ENCODE data around the gene L2HGDH.

DNA sequence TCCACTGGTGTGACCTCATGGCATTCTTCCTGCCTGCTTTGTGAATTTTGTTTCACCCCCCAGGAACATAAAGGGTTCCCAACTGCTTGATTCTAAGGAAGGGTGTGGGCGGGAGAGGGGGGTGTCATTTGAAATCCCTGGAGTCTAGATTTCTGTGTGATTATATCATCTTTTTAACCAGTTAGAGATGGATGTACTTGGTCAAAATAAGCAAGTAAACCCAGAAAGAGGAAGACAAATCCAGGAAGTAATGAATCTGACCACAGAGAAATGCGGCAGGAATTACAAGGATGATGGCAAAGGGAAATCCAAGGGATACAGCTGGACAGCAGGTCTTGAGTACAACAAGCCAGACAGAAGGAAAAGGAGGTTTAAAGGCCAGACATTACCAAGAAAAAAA lies 38.9 kb upstream of the L2HGDH start:
- no peak for TF ChIP-seq EZH2 (IDR thresholded peaks at IDR 0.05; ENCODE audit: insufficient read depth, low read length)
- TF ChIP-seq, protein P1, sequence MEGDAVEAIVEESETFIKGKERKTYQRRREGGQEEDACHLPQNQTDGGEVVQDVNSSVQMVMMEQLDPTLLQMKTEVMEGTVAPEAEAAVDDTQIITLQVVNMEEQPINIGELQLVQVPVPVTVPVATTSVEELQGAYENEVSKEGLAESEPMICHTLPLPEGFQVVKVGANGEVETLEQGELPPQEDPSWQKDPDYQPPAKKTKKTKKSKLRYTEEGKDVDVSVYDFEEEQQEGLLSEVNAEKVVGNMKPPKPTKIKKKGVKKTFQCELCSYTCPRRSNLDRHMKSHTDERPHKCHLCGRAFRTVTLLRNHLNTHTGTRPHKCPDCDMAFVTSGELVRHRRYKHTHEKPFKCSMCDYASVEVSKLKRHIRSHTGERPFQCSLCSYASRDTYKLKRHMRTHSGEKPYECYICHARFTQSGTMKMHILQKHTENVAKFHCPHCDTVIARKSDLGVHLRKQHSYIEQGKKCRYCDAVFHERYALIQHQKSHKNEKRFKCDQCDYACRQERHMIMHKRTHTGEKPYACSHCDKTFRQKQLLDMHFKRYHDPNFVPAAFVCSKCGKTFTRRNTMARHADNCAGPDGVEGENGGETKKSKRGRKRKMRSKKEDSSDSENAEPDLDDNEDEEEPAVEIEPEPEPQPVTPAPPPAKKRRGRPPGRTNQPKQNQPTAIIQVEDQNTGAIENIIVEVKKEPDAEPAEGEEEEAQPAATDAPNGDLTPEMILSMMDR (IDR thresholded peaks at IDR 0.05; ENCODE audit: insufficient read depth, low read depth, low read length), result no peak
